Activated T-cell treated with anti-CD3 and anti-CD28 coated beads, Interleukin-2, amount 50 U/mL, for 72 hours (primary cell): ENCODE data around the gene G6PC2. TPM values are rescaled to one million over a fixed set of nuclear protein-coding genes. Genes with fewer than 3 reads are reported as not detected.

Experiments
- total RNA-seq, 2 donors: library from RNA; stranded (reverse); gene quantifications; one replicate each; pipeline ENCODE4 v1.2.3, GENCODE V29; 2022

G6PC2 gene
- total RNA-seq, 2 donors from 2014 or later: not detected

Other genes starting within 250 kb of the G6PC2 start
- not detected for gene NOSTRIN, start 98.7 kb upstream of the G6PC2 start, total RNA-seq
- 10 to 100 TPM; 23.7 to 25.2 TPM for gene SPC25, start 10.9 kb upstream of the G6PC2 start, total RNA-seq
- not detected for gene ABCB11, start 130.0 kb downstream of the G6PC2 start, total RNA-seq
- 1 to 10 TPM; 4.6 to 6.3 TPM for gene DHRS9, start 168.3 kb downstream of the G6PC2 start, total RNA-seq